Germinal center (tissue), 1 donor: ENCODE measurements around the gene ADK.
"Not testable (repeated sequence)": the region's sequence is repeated elsewhere in the genome, so short reads cannot be mapped to it uniquely, and the experiment has no call there.

Experiments
- DNase-seq: peaks from one replicate; pipeline ENCODE4 v3.0.0; 2012; ENCODE audit warnings: mixed read lengths, low spot score

The ADK gene

DNA sequence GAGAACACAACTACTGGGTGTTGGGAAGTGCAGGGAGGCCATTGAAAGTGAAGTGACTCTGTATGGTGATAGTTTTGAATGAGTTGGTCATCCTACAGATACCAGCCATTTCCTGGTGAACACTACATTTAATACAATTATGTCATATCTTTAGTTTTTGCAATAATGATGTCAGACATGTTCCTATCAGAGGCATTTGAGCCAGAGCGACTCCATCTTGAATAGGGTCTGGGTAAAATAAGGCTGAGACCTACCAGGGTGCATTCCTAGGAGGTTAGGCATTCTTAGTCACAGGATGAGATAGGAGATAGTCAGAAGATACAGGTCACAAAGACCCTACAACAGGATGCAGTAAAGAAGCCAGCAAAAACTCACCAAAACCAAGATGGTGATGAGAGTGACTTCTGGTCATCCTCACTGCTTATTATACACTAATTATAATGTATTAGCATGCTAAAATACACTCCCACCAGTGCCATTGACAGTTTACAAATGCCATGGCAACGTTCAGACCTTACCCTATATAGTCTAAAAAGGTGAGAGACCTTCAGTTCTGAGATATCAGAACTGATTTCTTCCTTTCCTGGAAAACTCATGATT, 28.2 kb downstream of the ADK start:
- no peak for DNase-seq

DNA sequence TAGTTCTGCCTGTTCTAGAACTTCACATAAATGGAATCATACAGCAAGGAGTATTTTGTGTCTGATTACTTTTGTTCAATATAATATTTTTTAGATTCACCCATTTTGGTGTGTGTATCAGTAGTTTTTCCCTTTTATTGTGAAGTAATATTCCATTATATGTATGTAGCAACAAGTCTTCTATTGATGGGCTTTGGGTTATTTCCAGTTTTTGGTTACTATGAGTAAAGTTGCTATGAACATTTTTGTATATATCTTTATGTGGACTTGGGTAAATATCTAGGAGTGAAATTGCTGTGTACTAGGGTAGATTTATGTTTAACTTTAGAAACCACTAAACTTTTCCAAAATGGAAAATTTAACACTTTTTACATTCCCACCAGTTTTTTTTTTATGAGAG, 35.7 kb downstream of the ADK start:
- no peak for DNase-seq

GRCh38 chr10:74187237-74187636, 36.2 kb downstream of the ADK start:
- no peak for DNase-seq

GRCh38 chr10:74188617-74189016, 37.6 kb downstream of the ADK start:
- not testable (repeated sequence) for DNase-seq

GRCh38 chr10:74189999-74190421, 39.0 kb downstream of the ADK start:
- peak; percentile 44 for DNase-seq

DNA sequence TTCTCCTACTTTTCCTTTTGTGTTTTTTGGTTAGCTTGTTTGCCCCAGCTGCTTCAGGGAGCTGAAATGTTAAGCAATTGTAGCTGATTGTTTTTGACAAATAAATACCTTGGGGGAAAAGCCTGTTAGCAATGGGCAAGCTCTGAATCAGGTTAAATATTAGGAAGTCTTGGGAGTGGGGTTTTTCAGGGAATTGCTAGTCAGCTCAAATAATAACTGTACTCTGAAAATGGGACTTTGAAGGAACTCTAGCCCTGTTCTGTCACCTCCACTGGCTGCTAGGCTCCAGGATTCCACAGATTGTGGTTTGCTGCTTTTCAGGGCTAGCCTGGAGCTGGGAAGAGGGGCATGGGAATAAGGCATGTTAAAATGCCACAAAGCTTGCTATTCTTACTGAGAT, 39.5 kb downstream of the ADK start:
- DNase-seq: no peak

DNA sequence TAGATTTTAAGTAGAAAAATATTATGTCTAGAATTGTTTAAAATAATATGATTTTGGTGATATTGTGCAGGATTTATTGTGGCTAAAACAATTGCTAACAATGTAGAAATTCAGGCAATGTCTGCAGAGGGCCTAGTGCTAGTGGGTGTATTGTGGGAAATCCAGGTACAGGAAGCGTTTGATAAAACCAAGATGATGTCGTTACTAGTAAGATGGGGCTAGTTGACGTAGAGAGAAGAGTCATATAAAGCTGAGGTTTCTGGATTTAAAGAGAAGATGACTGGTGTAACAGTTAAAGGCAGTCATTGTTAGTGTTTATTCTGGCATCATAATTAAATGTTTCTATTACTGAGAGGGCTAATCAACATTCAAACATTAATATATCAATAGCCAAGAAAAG, 43.5 kb downstream of the ADK start:
- DNase-seq: no peak

DNA sequence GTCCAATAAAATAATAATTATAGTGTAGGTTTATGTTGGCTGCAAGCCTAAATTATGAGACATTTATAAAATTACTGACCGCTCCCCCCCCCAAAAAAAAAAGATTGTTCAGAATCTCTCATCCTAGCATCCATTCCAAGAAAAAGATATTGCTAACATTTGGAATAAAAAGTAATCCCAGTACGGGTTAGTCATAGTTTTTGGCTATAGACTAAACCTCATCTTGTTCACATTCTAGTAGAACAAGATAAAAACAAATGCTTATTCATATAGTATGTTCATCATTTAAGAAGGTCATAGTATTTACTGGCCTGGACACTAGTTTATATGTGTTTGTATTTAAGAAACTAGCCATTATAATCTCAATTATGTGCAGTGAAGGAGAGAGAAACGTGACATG, 44.0 kb downstream of the ADK start:
- DNase-seq: no peak

DNA sequence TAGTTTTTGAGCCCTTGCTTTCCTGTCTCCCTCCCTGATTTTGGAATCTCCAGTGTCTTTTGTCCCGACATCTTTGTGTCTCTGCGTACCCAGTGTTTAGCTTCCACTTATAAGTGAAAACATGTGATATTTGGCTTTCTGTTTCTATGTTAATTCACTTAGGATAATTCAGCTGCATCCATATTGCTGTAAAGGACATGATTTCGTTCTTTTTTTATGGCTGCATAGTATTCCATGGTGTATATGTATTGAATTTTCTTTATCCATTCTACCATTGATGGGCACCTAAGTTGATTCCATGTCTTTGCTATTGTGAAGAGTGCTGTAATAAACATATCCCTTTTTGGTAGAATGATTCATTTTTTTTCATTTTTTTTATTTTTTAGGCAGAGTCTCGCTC, 48.3 kb downstream of the ADK start:
- DNase-seq: no peak

DNA sequence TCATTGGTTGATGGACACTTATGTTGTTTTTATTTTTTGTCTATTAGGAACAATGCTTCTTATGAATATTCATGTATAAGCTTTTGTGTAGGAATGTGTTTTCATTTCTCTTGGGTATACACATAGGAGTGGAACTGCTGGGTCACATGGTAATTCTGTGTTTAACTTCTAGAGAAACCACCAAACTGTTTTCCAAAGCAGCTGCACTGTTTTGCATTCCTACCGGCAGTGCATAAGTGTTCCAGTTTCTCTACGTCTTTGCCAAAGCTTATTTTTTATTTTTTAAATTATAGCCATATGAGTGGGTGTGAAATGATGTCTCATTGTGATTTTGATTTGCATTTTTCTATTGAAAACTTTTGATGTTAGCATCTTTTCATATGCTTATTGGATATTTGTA, 51.3 kb downstream of the ADK start:
- DNase-seq: no peak

- DNase-seq: no peak
Observed at GRCh38 chr10:74206746-74207145, 55.7 kb downstream of the ADK start.

- no peak for DNase-seq
Observed at GRCh38 chr10:74207691-74208480, 56.9 kb downstream of the ADK start.

- no peak for DNase-seq
Observed at GRCh38 chr10:74208997-74209396, 58.0 kb downstream of the ADK start.

GRCh38 chr10:74213019-74213418, 62.0 kb downstream of the ADK start:
- no peak for DNase-seq

- peak; percentile 46 for DNase-seq
Observed at GRCh38 chr10:74213571-74214162, 62.6 kb downstream of the ADK start.

- DNase-seq: not testable (repeated sequence)
Observed at GRCh38 chr10:74217110-74217509, 66.1 kb downstream of the ADK start.

DNA sequence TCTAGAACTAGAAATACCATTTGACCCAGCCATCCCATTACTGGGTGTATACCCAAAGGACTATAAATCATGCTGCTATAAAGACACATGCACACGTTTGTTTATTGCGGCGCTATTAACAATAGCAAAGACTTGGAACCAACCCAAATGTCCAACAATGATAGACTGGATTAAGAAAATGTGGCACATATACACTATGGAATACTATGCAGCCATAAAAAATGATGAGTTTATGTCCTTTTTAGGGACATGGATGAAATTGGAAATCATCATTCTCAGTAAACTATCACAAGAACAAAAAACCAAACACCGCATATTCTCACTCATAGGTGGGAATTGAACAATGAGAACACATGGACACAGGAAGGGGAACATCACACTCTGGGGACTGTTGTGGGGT, 71.4 kb downstream of the ADK start:
- DNase-seq: not testable (repeated sequence)

DNA sequence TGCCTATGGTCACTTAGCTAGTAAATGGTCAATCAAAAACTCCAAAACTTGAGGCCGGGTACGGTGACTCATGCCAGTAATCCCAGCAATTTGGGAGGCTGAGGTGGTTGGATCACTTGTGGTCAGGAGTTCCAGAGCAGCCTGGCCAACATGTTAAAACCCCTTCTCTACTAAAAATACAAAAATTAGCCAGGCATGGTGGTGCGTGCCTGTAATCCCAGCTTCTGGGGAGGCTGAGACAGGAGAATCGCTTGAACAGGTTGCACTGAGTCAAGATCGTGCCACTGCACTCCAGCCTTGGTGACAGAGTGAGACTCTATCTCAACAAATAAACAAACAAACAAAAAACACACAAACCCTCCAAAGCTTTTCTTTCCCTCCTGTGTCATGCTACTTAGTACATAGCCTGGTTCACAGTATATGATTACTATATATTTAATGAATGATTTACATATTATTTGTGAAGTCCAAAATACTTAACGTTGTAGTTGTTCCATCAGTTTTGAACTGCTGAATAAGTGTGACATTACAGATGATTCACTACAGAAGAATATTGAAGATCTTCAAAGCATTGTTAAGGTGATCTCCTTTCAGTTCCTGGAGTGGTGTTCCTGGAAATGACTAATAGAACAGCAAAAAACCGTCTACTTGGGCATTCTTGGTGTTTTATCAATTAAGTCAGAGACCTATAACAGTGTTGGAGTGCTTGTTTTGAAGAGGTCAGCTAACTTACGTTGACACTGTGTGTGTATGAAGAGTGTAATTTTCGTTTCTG, 72.9 kb downstream of the ADK start:
- no peak for DNase-seq

- DNase-seq: peak; percentile 16
Observed at GRCh38 chr10:74227697-74228424, 76.8 kb downstream of the ADK start.

- no peak for DNase-seq
Observed at GRCh38 chr10:74231375-74231774, 80.4 kb downstream of the ADK start.

GRCh38 chr10:74233281-74233680, 82.3 kb downstream of the ADK start:
- no peak for DNase-seq

- DNase-seq: no peak
Observed at GRCh38 chr10:74234569-74234968, 83.5 kb downstream of the ADK start.
